Keratinocyte (primary cell): ENCODE data around the gene TRPM3.

Source experiments
- CTCF ChIP-seq, 3 experiments: IDR thresholded peaks in 1 of 3; conservative IDR thresholded peaks in 1 of 3; optimal IDR thresholded peaks in 1 of 3; 2 replicates in 2 of 3; 3 replicates in 1 of 3; pipeline versions ENCODE3 to v1.5.1; 2011; ENCODE audit warnings: low read length in 3 of 3, mild to moderate bottlenecking in 3 of 3, moderate library complexity in 2 of 3, control low read depth in 1 of 3, inconsistent platforms in 1 of 3; ENCODE audit not compliant: insufficient read depth in 2 of 3; ENCODE audit errors: extremely low read depth in 1 of 3
- EZH2 ChIP-seq: IDR thresholded peaks from one replicate; pipeline ENCODE4 v1.6.1; 2012; ENCODE audit warnings: inconsistent platforms, mild to moderate bottlenecking, low read length, moderate library complexity

GRCh38 chr9:70580606-70581195 is 540.7 kb downstream of the TRPM3 start:
- no peak for TF ChIP-seq CTCF (optimal IDR thresholded peaks at IDR 0.05 in 1 of 3, IDR thresholded peaks at IDR 0.05 in 1 of 3, conservative IDR thresholded peaks at IDR 0.05 in 1 of 3; ENCODE audit: extremely low read depth in 1 of 3, insufficient read depth in 2 of 3, low read length in 3 of 3)
- no peak for TF ChIP-seq EZH2
